NB4 (cell line): ENCODE results near the gene RTN4RL2.

Experiments used
- MYC ChIP-seq: IDR thresholded peaks from 2 replicates; pipeline ENCODE4 v1.6.1; 2011; ENCODE audit warnings: low read depth, low read length
- TF ChIP-seq, protein P1 (sequence below): IDR thresholded peaks from one replicate; pipeline ENCODE4 v1.5.1; 2012; ENCODE audit warnings: low read depth, low read length
- TF ChIP-seq, protein P2 (sequence below): IDR thresholded peaks from 2 replicates; pipeline ENCODE4 v1.6.1; 2011; ENCODE audit warnings: low read depth, low read length

DNA sequence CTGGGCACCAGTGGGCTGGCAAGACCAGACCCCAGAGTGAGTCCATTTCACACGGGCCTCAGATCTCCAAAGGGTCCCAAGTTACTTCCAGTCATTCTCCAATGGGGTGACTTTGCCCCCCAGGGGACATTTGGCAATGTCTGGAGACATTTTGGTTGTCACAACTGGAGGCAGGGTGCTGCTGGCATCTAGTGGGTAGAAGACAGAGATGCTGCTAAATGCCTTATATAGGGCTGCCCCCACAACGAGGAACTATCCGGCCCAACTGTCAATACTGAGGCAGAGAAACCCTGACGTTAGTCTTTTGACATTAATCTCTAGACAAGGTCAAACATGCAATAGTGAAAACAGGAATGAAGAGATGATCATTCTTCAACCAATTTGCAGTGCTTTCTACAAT lies 6.4 kb downstream of the RTN4RL2 start:
- TF ChIP-seq, protein P1, sequence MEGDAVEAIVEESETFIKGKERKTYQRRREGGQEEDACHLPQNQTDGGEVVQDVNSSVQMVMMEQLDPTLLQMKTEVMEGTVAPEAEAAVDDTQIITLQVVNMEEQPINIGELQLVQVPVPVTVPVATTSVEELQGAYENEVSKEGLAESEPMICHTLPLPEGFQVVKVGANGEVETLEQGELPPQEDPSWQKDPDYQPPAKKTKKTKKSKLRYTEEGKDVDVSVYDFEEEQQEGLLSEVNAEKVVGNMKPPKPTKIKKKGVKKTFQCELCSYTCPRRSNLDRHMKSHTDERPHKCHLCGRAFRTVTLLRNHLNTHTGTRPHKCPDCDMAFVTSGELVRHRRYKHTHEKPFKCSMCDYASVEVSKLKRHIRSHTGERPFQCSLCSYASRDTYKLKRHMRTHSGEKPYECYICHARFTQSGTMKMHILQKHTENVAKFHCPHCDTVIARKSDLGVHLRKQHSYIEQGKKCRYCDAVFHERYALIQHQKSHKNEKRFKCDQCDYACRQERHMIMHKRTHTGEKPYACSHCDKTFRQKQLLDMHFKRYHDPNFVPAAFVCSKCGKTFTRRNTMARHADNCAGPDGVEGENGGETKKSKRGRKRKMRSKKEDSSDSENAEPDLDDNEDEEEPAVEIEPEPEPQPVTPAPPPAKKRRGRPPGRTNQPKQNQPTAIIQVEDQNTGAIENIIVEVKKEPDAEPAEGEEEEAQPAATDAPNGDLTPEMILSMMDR = peak; percentile 9
- TF ChIP-seq, protein P2, sequence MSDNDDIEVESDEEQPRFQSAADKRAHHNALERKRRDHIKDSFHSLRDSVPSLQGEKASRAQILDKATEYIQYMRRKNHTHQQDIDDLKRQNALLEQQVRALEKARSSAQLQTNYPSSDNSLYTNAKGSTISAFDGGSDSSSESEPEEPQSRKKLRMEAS = no peak
- no peak for TF ChIP-seq MYC
